ENCODE measurements around the gene RNF43. TPM values are rescaled to one million over a fixed set of nuclear protein-coding genes. Genes with fewer than 3 reads are reported as not detected.

The RNF43 gene
- total and polyA plus RNA-seq, 2 experiments from 2014 or later: 8.6 to 9.4 TPM

DNA sequence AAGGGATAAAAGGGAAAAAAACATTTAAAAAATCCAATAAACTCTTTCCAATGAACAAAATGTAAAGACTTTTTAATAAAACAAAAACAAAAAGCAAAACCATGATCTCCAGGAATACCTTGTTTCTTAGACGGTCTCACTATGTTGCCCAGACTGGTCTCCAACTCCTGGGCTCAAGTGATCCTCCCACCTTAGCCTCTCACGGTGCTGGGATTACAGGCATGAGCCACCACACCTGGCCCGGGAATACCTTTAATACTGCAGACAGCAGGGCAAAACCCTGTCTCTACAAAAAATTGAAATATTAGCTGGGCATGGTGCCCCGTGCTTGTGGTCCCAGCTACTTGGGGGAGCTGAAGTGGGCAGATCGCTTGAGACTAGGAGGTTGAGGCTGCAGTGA lies 7.9 kb downstream of the RNF43 start:
- H3K4me3 ChIP-seq: no peak overlapping the region

DNA sequence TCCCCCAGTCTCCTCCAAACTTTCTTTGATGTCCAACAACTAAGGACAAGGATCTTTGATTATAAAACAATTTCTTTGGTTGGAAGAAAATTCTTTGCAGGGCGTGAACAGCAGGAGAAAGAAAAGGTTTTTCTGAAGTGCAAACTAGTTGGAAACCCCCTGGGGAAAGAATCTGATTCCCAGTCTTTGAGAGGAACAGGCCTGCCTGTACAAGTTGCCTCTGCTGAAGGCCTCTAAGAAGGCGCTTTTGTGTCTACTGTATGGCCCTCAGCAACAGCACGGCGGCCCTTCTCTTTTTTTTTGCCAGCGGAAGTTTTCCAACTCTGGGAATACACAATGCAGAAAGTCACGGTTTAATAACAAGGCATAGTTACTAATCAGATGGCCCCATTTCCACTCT lies 14.0 kb downstream of the RNF43 start:
- TF ChIP-seq, protein P1, sequence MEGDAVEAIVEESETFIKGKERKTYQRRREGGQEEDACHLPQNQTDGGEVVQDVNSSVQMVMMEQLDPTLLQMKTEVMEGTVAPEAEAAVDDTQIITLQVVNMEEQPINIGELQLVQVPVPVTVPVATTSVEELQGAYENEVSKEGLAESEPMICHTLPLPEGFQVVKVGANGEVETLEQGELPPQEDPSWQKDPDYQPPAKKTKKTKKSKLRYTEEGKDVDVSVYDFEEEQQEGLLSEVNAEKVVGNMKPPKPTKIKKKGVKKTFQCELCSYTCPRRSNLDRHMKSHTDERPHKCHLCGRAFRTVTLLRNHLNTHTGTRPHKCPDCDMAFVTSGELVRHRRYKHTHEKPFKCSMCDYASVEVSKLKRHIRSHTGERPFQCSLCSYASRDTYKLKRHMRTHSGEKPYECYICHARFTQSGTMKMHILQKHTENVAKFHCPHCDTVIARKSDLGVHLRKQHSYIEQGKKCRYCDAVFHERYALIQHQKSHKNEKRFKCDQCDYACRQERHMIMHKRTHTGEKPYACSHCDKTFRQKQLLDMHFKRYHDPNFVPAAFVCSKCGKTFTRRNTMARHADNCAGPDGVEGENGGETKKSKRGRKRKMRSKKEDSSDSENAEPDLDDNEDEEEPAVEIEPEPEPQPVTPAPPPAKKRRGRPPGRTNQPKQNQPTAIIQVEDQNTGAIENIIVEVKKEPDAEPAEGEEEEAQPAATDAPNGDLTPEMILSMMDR (IDR thresholded peaks at IDR 0.05; ENCODE audit: low read depth, low read length): no peak
- Histone ChIP-seq H3K4me3 (no peak overlapping the region), H3K36me3 (no peaks in the 10 kb centered on the region), H3K27ac (no peak overlapping the region), H3K27me3 (no peaks in the 10 kb centered on the region), H3K4me1 (ENCODE audit: low read depth) (peaks cover 10% of the 10 kb centered on the region), H3K9me3 (ENCODE audit: low read depth) (no peaks in the 10 kb centered on the region)
- peak in 1 of 2 donors; percentile 30 for DNase-seq (ENCODE audit: low read depth in 1 of 2, low spot score in 1 of 2)

More for the DNA sequence above, 7.9 kb downstream of the RNF43 start:
- no peak for DNase-seq (ENCODE audit: low read depth in 1 of 2, low spot score in 1 of 2)
- Histone ChIP-seq H3K27ac (no peak overlapping the region), H3K9me3 (ENCODE audit: low read depth) (no peaks in the 10 kb centered on the region), H3K27me3 (no peaks in the 10 kb centered on the region), H3K4me1 (ENCODE audit: low read depth) (peaks cover 13% of the 10 kb centered on the region), H3K36me3 (no peaks in the 10 kb centered on the region)
- TF ChIP-seq, protein P1 (IDR thresholded peaks at IDR 0.05; ENCODE audit: low read depth, low read length): no peak

DNA sequence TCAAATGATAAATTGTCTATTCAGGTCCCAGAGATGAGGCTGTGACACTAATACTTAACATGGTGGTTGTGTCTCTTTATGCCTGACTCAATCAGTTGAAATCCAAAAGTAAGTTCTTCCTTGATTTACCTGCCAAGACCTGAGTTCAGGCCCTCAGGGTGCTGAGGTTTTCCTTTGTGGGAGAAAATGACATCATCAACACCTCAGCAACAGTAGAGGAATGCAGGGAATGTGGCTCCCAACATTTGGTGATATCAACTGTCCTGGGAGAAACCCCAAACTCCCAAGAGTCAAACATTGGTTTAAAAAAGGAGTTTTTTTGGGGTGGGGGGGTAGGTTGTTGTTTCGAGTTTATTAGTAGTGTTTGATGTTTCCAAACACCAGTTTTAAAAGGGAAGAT lies 14.7 kb downstream of the RNF43 start:
- H3K4me1 ChIP-seq (ENCODE audit: low read depth): peaks cover 10% of the 10 kb centered on the region
- TF ChIP-seq, protein P1 (IDR thresholded peaks at IDR 0.05; ENCODE audit: low read depth, low read length): no peak
- no peak overlapping the region for H3K27ac ChIP-seq
- no peaks in the 10 kb centered on the region for H3K36me3 ChIP-seq
- no peak overlapping the region for H3K4me3 ChIP-seq
- no peaks in the 10 kb centered on the region for H3K9me3 ChIP-seq (ENCODE audit: low read depth)
- H3K27me3 ChIP-seq: no peaks in the 10 kb centered on the region
- DNase-seq (ENCODE audit: low read depth in 1 of 2, low spot score in 1 of 2): peak in 1 of 2 donors; percentile 88

DNA sequence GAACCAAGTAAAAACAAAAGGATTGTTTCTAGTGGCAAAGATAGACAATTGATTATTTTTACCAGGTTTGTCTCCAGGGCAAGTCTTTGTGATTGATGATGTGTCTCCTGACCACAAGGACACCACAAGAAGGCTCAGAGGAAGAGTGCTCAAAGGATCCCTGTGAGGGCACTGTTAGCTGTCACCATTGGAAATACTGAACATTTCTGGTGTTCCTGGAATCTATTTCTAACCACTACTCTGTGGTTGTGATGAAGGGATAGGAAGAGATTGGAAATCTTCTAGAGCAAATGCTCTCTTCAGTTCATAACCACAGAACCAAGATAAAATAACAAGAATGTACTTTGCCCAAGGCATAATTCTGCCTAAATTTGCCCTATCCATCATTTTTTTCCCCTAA lies 15.3 kb downstream of the RNF43 start:
- Histone ChIP-seq H3K27me3 (no peaks in the 10 kb centered on the region), H3K36me3 (no peaks in the 10 kb centered on the region), H3K4me3 (no peak overlapping the region), H3K27ac (no peak overlapping the region), H3K4me1 (ENCODE audit: low read depth) (peaks cover 10% of the 10 kb centered on the region), H3K9me3 (ENCODE audit: low read depth) (no peaks in the 10 kb centered on the region)
- TF ChIP-seq, protein P1 (IDR thresholded peaks at IDR 0.05; ENCODE audit: low read depth, low read length): no peak
- peak in 1 of 2 donors; percentile 86 for DNase-seq (ENCODE audit: low read depth in 1 of 2, low spot score in 1 of 2)

DNA sequence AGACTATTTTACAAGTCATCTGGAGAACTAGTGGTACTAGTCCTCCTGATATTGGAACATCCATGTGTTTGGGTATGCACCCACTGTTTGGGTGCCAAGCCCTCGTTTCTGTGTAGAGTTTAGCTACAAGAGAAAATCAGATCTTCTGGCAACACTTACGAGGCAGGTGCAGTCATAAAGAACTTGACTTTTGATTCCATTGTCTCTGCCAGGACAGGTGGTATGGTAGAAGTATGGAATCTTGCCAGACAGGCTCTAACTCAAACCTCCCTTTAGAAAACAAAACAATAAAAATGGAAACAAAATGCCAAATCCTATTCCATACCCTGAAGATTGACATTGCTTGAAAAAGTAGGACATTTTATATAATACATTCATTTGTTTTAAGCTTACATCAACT lies 16.0 kb downstream of the RNF43 start:
- H3K27ac ChIP-seq: no peak overlapping the region
- H3K4me3 ChIP-seq: no peak overlapping the region
- no peak for DNase-seq (ENCODE audit: low read depth in 1 of 2, low spot score in 1 of 2)
- H3K27me3 ChIP-seq: no peaks in the 10 kb centered on the region
- peaks cover 15% of the 10 kb centered on the region for H3K4me1 ChIP-seq (ENCODE audit: low read depth)
- H3K9me3 ChIP-seq (ENCODE audit: low read depth): no peaks in the 10 kb centered on the region
- TF ChIP-seq, protein P1 (IDR thresholded peaks at IDR 0.05; ENCODE audit: low read depth, low read length): no peak
- H3K36me3 ChIP-seq: no peaks in the 10 kb centered on the region

DNA sequence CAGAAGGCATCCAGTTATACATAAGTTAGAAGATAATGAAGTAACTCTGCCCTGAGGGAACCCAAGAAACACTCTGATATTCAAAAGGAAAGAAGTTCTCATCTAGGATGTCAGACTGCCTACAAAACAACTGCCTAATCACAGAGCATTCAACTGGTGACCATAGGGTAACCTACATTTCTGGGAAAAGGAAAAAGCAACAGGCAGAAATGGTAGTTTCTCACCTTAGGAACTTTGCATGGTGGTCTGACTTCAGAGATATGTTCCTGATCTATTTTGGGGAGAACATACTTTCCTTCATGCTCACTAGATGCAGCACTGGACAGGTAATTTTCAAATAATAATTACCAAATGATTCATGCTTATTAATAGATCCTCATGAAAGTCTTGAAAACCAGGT lies 16.5 kb downstream of the RNF43 start:
- Histone ChIP-seq H3K9me3 (ENCODE audit: low read depth) (no peaks in the 10 kb centered on the region), H3K4me3 (no peak overlapping the region), H3K27ac (no peak overlapping the region), H3K27me3 (no peaks in the 10 kb centered on the region), H3K36me3 (no peaks in the 10 kb centered on the region), H3K4me1 (ENCODE audit: low read depth) (peaks cover 20% of the 10 kb centered on the region)
- no peak for DNase-seq (ENCODE audit: low read depth in 1 of 2, low spot score in 1 of 2)
- TF ChIP-seq, protein P1 (IDR thresholded peaks at IDR 0.05; ENCODE audit: low read depth, low read length): no peak

Measured in cardiac muscle cell (in vitro differentiated cells and primary cell).